ENCODE measurements around the gene SLC26A3.

DNA sequence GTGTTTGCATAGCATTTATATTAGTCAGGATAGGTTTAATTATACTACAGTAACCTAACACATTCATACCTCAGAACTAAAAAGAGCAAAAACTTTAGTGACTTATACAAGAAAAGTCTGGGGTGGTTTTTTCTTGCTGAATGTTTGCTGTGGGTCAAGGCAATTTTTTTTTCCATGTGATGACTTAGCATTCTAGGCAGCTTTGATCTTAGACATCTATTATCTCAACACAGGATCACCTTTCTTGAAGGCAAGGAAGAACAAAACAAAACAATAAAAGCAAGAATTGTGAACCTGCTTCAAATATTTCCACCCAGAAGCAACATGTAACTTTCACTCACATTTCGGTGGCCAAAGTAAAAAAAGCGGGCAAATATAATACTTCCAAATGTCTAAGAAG is 79.8 kb downstream of the SLC26A3 start:
- TF ChIP-seq, protein P1, sequence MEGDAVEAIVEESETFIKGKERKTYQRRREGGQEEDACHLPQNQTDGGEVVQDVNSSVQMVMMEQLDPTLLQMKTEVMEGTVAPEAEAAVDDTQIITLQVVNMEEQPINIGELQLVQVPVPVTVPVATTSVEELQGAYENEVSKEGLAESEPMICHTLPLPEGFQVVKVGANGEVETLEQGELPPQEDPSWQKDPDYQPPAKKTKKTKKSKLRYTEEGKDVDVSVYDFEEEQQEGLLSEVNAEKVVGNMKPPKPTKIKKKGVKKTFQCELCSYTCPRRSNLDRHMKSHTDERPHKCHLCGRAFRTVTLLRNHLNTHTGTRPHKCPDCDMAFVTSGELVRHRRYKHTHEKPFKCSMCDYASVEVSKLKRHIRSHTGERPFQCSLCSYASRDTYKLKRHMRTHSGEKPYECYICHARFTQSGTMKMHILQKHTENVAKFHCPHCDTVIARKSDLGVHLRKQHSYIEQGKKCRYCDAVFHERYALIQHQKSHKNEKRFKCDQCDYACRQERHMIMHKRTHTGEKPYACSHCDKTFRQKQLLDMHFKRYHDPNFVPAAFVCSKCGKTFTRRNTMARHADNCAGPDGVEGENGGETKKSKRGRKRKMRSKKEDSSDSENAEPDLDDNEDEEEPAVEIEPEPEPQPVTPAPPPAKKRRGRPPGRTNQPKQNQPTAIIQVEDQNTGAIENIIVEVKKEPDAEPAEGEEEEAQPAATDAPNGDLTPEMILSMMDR (conservative IDR thresholded peaks at IDR 0.05; ENCODE audit: low read depth, low read length) = no peak
- TF ChIP-seq EZH2 (IDR thresholded peaks at IDR 0.05; ENCODE audit: low read length, unreplicated experiment) = no peak
- TF ChIP-seq EZH2phosphoT487 (IDR thresholded peaks at IDR 0.05; ENCODE audit: borderline replicate concordance, low read length) = no peak

All from PC-3 (cell line).